Upper lobe of left lung (tissue), 4 donors: ENCODE results near the gene CTDP1.

Experiments used
- POLR2A ChIP-seq, 4 donors: fragments of 450-650 bp; IDR thresholded peaks; one replicate each; pipeline ENCODE4 v1.5.1; 2016 to 2017; ENCODE audit warnings: antibody characterized with exemption in 4 of 4, mild to moderate bottlenecking in 2 of 4
- TF ChIP-seq, protein P1 (sequence below), 6 experiments: fragments of 450-650 bp in 4 of 6; fragments of 200-600 bp in 2 of 6; sonication (generic) in 2 of 6; IDR thresholded peaks; one replicate each; pipeline ENCODE4 v1.5.1; 2016 to 2019; ENCODE audit warnings: antibody characterized with exemption in 6 of 6

DNA sequence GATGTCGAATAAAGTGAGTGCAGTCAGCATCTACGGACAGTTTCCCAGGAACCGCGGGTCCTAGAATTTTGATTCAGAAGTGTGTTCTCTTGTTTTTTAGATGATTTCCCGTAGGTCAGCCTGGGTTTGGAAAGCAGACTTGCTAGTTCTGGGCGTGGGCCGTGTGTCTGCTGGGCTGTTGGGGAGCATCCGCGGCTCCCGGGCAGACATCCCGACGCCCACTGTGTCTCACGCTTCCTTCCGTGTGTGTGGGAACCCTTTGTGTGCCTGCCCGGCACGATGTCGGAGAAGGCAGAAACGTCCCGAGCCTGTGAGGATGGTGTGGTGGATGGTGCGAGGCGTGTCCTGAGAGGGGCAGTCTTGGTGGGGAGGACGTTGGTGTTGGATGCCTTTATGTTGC, 18.4 kb downstream of the CTDP1 start:
- TF ChIP-seq, protein P1, sequence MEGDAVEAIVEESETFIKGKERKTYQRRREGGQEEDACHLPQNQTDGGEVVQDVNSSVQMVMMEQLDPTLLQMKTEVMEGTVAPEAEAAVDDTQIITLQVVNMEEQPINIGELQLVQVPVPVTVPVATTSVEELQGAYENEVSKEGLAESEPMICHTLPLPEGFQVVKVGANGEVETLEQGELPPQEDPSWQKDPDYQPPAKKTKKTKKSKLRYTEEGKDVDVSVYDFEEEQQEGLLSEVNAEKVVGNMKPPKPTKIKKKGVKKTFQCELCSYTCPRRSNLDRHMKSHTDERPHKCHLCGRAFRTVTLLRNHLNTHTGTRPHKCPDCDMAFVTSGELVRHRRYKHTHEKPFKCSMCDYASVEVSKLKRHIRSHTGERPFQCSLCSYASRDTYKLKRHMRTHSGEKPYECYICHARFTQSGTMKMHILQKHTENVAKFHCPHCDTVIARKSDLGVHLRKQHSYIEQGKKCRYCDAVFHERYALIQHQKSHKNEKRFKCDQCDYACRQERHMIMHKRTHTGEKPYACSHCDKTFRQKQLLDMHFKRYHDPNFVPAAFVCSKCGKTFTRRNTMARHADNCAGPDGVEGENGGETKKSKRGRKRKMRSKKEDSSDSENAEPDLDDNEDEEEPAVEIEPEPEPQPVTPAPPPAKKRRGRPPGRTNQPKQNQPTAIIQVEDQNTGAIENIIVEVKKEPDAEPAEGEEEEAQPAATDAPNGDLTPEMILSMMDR (IDR thresholded peaks at IDR 0.05): no peak
- no peak for TF ChIP-seq POLR2A (IDR thresholded peaks at IDR 0.05)
